Tibial nerve (tissue), 4 donors: ENCODE data around the gene BST1.

Source experiments
- EP300 ChIP-seq, 2 donors: sonication (generic); formaldehyde crosslinking; IDR thresholded peaks; one replicate each; pipeline ENCODE4 v1.6.1; 2017; ENCODE audit warnings: antibody characterized with exemption in 2 of 2, mild to moderate bottlenecking in 1 of 2
- POLR2A ChIP-seq, 2 donors: fragments of 450-650 bp; IDR thresholded peaks; one replicate each; pipeline ENCODE4 v1.6.1; 2017; ENCODE audit warnings: antibody characterized with exemption in 2 of 2, mild to moderate bottlenecking in 2 of 2, moderate library complexity in 2 of 2
- TF ChIP-seq, protein P1 (sequence below), 5 experiments: fragments of 200-600 bp in 3 of 5; fragments of 450-650 bp in 2 of 5; sonication (generic) in 3 of 5; IDR thresholded peaks; one replicate each; pipeline ENCODE4 v1.5.1; 2016 to 2019; ENCODE audit warnings: antibody characterized with exemption in 5 of 5, mild to moderate bottlenecking in 3 of 5, moderate library complexity in 2 of 5

DNA sequence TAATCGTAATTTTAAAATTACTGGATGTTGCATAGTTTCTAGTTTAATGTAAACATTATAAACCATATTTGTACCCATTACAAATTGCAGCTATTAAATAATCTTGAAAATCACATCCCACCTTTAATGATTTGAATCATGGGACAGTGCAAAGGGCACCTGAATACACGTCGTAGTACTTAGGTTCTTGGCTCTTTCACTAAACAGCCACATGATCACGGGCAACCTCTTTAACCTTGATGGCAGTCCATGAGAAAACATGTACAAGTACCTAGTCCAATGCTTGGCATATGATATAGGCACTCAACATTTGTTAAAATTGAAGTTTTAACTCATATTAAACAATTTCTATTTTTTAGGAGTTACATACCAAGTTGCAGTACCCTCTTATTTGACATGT, 35.9 kb upstream of the BST1 start:
- TF ChIP-seq, protein P1, sequence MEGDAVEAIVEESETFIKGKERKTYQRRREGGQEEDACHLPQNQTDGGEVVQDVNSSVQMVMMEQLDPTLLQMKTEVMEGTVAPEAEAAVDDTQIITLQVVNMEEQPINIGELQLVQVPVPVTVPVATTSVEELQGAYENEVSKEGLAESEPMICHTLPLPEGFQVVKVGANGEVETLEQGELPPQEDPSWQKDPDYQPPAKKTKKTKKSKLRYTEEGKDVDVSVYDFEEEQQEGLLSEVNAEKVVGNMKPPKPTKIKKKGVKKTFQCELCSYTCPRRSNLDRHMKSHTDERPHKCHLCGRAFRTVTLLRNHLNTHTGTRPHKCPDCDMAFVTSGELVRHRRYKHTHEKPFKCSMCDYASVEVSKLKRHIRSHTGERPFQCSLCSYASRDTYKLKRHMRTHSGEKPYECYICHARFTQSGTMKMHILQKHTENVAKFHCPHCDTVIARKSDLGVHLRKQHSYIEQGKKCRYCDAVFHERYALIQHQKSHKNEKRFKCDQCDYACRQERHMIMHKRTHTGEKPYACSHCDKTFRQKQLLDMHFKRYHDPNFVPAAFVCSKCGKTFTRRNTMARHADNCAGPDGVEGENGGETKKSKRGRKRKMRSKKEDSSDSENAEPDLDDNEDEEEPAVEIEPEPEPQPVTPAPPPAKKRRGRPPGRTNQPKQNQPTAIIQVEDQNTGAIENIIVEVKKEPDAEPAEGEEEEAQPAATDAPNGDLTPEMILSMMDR (IDR thresholded peaks at IDR 0.05): no peak
- TF ChIP-seq POLR2A (IDR thresholded peaks at IDR 0.05) (no peak), EP300 (IDR thresholded peaks at IDR 0.05) (no peak)
